NCI-H1436 (cell line): ENCODE measurements around the gene CIT.

Experiments used
- DNase-seq: peaks from one replicate; lab custom pipeline; 2025; lab: John Stamatoyannopoulos, UW

The CIT gene

GRCh38 chr12:119699199-119699760 is 177.8 kb downstream of the CIT start:
- no peak for DNase-seq

- no peak for DNase-seq
Observed at GRCh38 chr12:119696943-119697342, 180.2 kb downstream of the CIT start.

GRCh38 chr12:119695034-119695433 is 182.1 kb downstream of the CIT start:
- no peak for DNase-seq

GRCh38 chr12:119694111-119694510 is 183.0 kb downstream of the CIT start:
- no peak for DNase-seq

- no peak for DNase-seq
Observed at GRCh38 chr12:119693511-119693910, 183.6 kb downstream of the CIT start.

GRCh38 chr12:119692997-119693396 is 184.1 kb downstream of the CIT start:
- DNase-seq: no peak

GRCh38 chr12:119692410-119692809 is 184.7 kb downstream of the CIT start:
- no peak for DNase-seq

GRCh38 chr12:119691202-119691810 is 185.8 kb downstream of the CIT start:
- no peak for DNase-seq

GRCh38 chr12:119689935-119690500 is 187.1 kb downstream of the CIT start:
- DNase-seq: no peak

- DNase-seq: no peak
Observed at GRCh38 chr12:119687879-119688278, 189.2 kb downstream of the CIT start.

GRCh38 chr12:119687406-119687805 is 189.7 kb downstream of the CIT start:
- DNase-seq: no peak

- DNase-seq: no peak
Observed at GRCh38 chr12:119686776-119687175, 190.3 kb downstream of the CIT start.

- DNase-seq: no peak
Observed at GRCh38 chr12:119686355-119686754, 190.8 kb downstream of the CIT start.

GRCh38 chr12:119685375-119685774 is 191.7 kb downstream of the CIT start:
- no peak for DNase-seq

- no peak for DNase-seq
Observed at GRCh38 chr12:119684711-119685369, 192.3 kb downstream of the CIT start.

- DNase-seq: no peak
Observed at GRCh38 chr12:119683816-119684215, 193.3 kb downstream of the CIT start.

- no peak for DNase-seq
Observed at GRCh38 chr12:119683413-119683812, 193.7 kb downstream of the CIT start.

GRCh38 chr12:119682639-119683252 is 194.4 kb downstream of the CIT start:
- no peak for DNase-seq

GRCh38 chr12:119681728-119682638 is 195.1 kb downstream of the CIT start:
- no peak for DNase-seq

GRCh38 chr12:119681111-119681510 is 196.0 kb downstream of the CIT start:
- no peak for DNase-seq

GRCh38 chr12:119679490-119679889 is 197.6 kb downstream of the CIT start:
- no peak for DNase-seq

- no peak for DNase-seq
Observed at GRCh38 chr12:119679081-119679480, 198.0 kb downstream of the CIT start.
